NB4 (cell line): ENCODE results near the gene KCTD15.

Experiments
- CTCF ChIP-seq: IDR thresholded peaks from one replicate; pipeline ENCODE4 v1.5.1; 2012; ENCODE audit warnings: low read depth, low read length
- MAX ChIP-seq: IDR thresholded peaks from 2 replicates; pipeline ENCODE4 v1.6.1; 2011; ENCODE audit warnings: low read depth, low read length
- POLR2A ChIP-seq: IDR thresholded peaks from 2 replicates; pipeline ENCODE4 v1.6.1; 2011; ENCODE audit warnings: mild to moderate bottlenecking; ENCODE audit not compliant: insufficient read length; ENCODE audit errors: extremely low read depth

- TF ChIP-seq CTCF (no peak), POLR2A (no peak), MAX (no peak)
Observed at GRCh38 chr19:33755099-33756035, 41.3 kb upstream of the KCTD15 start.
